GM18498 (cell line): ENCODE results near the gene AP3S1.
"Not testable (repeated sequence)": the region's sequence is repeated elsewhere in the genome, so short reads cannot be mapped to it uniquely, and the experiment has no call there.

Source experiments
- ATAC-seq: cut with Tn5 transposase; IDR thresholded peaks from one replicate; pipeline ENCODE4 v1.9.1; 2021; ENCODE audit warnings: mild to moderate bottlenecking, moderate library complexity; ENCODE audit not compliant: unreplicated experiment

The AP3S1 gene

DNA sequence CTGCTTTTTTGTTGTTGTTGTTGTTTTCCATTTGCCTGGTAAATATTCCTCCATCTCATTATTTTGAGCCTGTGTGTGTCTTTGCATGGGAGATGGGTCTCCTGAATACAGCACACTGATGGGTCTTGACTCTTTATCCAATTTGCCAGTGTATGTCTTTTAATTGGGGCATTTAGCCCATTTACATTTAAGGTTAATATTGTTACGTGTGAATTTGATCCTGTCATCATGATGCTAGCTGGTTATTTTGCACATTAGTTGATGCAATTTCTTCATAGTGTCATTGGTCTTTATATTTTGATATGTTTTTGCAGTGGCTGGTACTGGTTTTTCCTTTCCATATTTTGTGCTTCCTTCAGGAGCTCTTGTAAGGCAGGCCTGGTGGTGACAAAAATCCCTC, 16.8 kb upstream of the AP3S1 start:
- ATAC-seq = not testable (repeated sequence)

DNA sequence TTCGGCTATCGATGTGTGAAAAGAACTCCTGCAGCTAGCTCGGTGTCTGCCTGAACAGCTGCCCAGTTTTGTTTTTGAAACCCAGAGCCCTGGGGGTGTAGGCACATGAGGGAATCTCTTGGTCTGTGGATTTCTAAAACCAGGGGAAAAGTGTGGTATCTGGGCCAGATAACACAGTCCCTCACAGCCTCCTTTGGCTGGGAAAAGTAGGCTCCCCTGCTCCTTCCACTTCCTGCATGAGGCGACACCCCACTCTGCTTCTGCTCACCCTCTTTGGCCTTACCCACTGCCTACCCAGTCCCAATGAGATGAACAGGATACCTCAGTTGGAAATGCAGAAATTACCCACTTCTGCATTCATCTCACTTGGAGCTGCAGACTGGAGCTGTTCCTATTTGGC, 15.8 kb upstream of the AP3S1 start:
- no peak for ATAC-seq

DNA sequence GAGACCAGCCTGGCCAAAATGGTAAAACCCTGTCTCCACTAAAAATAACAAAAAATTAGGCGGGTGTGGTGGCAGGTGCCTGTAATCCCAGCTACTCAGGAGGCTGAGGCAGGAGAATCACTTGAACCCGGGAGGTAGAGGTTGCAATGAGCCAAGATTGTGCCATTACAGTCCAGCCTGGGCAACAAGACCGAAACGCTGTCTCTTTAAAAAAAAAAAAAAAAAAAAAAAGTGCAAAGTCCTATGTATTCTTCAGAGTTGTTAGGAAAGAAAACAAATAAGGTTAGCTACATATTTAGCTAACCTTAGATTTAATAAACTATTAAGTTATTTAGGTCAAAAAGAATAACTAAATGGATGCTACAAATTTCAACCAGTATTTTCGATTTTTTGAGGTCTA, 11.8 kb upstream of the AP3S1 start:
- no peak for ATAC-seq

DNA sequence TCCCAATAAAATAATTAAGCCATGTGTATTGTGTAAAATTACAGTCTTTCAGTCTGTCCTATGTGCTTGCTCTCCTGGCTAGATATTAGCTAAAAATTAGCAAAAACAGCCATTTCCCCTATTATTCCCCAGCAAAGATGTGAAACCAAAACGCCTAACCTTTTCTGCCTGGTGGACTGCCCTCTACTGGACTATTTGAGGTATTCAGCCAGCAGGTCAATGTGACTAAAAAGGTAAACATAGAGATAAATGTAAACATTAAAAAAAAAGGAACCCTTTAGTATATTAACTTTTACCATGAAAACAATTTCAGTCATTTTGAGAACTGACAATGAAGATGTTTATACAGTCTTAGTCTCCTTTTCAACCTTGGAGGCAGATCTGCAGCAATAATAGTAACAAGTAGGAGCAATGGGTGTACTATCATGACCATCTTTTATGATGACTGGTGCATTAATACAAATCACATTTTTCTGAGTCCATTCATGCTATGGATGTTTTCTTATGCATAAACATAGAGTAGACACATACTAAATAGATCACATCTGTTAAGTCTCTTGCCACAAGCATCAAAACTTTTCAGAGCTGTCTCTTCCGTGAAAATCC, 10.5 kb upstream of the AP3S1 start:
- peak; percentile 68 for ATAC-seq

DNA sequence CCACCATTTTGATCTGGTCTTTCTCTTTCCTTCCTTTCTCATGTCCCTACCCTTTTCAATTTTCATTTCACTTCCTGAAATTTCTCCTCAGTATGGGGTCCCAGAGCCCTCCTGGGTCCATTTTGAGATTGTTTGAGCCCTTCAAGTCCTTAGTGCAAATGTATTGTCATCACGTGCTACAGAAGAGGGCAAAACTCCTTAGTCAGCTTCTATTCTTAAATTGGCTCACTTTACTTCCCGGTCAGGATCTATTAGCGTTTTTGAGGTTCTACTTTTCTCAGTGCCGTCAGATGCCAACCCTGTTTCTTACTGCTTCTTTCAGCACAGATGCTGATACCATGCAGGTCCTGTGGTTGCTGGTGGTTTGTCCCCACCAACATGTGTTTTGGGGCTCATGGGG, 6.3 kb upstream of the AP3S1 start:
- no peak for ATAC-seq

DNA sequence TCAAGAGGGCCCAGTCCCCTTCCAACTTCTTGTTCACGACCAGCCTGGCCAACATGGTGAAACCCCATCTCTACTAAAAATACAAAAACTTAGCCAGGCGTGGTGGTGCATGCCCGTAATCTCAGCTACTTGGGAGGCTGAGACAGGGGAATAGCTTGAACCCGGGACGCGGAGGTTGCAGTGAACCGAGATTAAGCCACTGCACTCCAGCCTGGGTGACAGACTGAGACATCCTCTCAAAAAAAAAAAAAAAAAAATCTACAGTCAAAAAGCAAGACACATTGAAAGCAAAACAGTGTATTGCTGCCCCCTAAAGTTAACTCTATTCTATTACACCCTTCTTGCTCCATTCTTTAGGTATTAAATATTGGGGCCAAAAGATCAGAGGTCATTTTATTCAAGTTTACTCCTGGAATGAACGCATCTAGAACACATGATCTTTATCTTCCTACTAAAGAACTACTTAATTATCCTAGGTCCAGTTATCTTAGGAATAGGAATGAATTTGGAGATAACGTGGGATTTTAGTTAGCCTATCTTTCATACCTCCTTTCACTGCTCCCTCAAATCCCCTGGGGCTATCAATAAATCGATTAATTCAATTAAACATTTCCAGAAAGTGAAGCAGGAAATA, 2.7 kb upstream of the AP3S1 start:
- ATAC-seq = peak; percentile 9

DNA sequence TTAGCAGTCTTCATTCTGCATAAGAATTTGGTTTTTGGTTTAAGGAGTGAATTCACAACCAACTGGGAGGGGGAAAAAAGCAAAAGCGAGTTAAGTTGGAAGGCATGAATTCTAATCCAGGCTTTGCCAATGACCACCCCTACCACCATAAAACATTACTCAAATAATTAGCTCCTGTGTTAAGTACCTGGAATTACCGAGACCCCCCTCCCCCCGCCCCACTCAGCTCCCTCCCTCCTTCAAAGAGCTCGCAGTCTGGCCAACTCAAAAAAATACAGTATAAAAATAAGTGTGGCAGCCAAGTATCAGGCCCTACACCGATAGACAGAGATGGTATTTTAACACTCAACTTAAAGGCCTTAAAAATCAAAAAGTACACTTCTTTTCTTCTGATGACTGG, 862 bp upstream of the AP3S1 start:
- no peak for ATAC-seq

DNA sequence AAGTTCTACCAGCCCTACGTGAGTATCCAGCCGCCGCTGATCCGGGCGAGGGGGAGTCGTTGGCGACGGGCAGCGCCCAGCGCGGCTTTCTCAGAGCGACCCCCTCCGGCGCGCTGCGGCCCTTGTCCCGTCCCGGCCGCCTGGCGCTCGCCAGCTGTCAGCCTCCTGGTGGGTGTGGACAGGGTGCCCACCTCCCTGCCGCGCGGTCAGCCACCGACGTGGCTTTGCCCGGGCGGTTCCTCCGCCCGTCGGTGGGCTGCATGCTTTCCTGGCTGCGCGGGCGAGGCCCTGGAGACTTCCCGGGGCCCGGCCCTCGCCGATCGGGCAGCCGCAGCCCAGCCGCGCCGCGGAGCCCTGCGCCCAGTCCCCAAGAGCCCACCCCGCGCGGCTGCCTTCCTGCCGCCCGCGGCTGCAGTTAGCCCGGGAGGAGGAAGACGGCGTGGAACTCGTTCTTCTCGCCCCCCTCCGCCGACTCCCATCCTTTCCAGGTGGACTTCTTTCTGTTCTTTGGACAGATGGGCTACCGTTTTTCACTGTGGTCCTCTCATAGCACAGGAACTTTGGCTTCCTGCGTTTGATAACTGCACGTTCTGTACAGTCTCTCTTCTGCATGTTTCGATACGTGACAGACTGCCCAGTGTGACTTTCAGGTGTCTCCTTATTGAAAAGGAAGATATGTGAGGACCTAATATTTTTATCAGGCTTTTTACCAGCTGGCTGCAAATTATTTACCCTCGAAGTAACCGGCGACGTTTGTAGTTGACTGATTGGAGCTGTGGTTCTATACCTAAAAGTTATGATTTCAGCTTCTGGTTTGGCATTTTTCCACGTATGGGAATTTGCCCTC, 577 bp downstream of the AP3S1 start:
- ATAC-seq = peak; percentile 38

DNA sequence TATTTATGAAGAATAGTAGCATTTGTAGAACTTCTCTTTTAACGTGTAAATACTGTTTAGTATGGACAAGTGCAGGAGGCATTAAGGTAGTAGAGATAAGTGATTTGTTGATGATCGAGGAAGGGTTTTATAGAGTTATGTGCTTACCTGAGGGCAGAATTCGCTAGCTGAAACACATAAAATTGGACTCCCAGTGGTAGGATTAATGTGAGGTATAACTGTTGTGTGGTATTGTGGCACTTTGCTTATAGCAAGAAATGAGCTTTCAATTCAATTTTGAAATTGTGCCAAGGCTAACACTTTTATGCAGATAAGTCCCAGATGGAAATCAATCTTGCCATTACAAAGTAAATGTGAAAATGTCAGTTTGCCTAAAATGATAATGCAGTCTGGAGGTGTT, 1.2 kb downstream of the AP3S1 start:
- no peak for ATAC-seq

DNA sequence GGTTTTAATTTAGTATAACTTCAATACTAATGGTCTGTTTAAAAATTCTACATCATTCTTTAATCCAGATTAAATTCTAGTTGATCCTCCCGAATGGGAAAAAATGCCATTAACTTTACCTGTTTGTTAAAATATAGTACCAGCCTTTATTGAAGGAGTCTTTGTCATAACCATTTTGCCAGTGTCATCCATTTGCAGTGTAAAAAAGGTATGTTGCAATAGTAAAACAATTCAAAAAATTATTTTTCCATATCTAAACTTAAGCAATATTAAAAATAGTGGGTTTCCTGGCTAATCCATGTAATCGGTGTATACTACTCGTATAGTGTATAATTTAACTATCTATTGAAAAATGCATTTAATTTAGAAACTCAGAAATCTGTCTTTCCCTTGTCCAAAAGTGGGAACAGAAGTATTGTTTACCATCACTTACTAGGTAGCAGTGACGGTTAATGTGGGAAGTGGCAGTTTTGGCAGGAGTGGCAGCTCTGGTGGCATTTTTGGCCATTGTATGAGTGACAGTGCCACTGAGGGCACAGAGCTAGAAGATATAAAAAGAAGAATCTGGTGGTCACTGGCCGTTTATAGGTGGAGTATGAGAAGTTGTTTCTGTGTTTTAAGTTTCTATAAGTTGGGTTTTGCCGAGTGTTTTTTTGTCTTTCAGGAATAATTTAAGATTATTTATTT, 1.9 kb downstream of the AP3S1 start:
- no peak for ATAC-seq

DNA sequence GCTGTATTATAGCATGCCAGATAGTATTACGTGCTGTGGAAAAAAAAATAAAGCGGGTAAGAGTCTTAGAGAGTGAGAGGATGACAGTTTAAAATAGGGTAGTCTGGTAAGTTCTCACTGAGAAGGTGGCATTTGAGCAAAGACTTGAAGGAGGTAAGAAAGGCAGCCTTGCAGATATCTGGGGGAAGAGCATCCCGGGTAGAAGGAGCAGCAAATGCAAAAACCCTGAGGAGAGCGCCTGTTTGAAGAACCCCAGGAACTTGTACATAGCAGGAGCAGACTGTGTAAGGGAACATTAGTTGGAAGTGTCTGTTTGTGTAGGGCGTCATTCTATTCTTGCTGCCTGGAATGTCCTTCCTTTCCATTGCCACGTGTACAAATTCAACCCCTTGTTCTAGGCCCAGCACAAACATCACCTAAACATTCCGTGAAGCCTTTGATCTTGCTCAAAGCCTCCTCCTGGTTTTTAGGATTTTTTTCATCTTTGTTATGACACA, 2.6 kb downstream of the AP3S1 start:
- ATAC-seq = no peak

DNA sequence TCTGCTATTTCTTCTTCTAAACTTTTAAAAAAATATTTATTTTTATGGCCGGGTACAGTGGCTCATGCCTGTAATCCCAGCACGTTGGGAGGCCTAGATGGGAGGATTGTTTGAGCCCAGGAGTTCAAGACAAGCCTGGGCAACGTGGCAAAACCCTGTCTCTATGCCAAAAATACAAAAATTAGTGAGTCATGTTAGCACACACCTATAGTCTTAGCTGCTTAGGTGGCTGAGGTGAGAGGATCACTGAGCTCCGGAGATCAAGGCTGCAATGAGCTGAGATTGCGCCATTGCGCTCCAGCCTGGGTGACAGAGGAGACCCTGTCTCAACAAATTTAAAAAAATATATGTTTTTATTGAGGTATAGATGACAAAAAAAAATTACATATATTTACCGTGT, 5.6 kb downstream of the AP3S1 start:
- ATAC-seq = no peak

DNA sequence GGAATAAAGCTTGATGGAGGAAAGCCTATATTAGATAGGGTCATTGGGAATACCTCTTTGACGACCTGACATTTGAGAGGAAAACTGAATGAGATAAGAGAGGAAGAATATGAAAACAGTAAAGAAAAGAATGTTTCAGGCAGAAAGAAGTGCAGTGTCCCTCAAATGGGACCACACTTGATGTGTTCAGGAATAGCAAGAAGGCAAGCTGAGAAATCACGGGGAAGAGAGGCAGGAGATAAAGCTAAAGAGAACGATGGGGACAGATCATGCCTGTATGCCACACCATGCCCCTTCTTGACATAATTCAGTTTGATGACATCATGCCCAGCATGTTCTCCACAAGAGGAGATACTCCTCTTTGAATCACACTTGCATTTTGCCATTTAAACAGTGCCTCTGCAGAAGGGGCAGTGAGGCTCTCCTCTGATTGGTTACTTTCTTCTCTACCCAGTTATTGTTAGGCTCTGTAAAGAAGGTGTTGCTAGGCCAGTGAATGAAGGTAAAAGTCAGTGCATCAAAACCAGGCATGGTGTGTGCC, 7.6 kb downstream of the AP3S1 start:
- ATAC-seq = no peak

DNA sequence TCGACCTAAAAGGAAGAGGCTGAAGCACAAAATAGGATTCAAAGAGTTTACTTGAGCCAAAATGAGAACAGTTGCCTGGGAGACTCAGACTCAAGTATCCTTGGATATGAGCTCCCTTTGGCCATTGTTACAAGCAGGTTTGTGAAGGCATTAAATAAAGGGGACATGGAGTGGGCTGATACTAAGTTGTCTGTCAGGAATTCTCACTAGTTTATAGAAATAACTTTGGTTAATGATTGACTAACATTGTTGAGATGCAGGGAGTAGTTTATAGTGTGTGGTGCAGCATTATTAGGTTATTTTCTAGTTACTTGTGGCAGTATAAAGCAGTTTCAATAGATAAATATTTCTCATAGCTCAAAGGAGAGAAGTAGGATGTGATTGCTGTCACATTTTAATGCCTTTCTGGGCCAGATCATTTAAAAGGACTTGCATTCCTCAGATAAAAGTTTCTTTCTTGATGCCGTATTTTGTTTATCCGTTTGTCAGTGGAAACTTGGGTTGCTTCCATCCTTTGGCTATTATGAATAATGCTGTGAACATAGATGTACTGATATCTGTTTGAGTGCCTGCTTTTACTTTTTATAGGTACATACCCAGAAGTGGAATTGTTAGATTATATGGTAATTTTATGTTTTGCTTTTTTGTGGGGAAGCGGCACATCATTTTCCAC, 9.1 kb downstream of the AP3S1 start:
- no peak for ATAC-seq

DNA sequence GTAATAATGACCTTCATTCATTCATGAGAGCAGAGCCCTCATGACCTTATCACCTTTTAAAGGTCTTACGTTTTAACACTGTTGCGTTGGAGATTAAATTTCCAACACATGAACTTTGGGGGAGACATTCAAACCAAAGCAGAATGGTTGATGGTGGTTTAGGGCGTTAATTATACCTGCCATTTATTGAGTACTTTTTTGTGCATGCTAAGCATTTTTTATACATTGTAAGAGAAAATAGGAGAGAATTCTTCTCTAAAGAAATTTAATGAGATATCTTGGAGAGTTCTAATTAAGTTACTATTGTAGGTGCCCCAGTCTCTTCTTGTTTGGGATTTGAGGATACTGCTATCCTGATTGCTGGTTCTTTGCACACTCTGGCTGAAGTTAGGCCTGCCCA, 12.4 kb downstream of the AP3S1 start:
- no peak for ATAC-seq

DNA sequence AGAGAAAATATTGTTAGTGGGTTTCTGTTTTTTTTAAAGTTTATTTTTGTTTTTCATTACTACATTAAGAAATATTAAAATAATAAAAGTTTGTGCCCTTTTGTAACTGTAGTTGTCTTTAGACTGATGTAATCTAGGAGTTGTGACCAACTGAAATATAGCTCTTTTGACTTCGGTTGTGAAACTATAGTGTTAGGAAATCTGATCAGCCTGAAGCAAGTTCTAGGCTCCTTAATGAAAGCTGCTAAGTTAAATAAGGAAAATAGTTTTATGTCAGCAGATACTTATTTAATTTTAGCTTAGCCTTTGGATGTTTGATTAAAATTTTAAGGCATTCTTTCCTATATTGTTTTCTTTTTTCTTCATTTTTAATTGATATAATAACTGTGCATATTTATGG, 14.2 kb downstream of the AP3S1 start:
- no peak for ATAC-seq

DNA sequence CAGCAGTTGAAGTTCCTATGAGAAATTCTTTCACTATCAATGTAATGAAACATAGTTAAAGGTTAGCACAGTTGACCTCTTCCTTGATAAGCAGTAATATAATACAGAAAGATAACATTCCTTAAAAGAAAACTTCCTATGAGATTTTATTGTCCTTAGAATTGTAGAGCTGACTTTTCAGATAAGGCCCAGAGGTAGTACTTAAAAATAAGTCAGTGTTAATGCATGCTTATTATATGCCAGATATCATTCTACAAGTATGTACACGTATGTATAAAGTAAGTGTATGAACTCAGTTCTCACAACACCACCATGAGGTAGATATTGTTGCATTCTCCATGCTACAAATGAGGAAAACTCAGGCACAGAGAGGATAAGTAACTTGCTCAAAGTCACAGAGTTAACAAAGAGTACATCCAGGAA, 15.3 kb downstream of the AP3S1 start:
- no peak for ATAC-seq

DNA sequence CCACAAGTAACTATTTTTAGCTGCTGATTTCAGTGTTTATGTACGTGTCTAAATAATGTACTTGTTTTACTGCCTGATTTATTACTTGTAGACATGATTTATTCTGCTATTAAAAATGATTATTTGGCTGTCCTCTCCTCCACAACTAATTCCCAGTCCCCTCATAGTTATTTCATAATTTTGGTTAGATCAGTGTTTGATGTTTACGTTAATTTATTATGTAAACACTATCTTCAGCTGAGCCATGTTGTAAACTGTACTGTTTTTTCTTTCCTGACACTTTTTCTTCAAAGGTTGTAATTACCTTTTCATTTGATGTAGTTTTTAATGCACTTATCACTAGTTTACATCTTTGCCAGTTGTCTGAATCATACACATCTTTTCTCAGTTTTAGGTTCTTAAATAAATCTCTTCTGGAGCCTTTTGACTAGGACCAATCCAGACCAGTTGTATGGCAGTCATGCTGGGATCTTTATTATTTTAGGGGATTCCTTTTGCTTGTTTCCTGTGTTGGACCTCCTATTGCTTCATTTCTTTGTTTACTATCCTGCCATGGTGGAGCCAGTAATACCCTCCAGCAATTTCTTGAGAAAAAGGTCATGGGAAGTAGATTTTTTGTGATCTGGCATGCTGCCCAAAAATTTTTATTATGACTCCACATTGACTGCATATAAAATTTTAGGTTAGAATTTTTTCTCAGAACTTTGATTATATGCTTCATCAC, 16.1 kb downstream of the AP3S1 start:
- peak; percentile 23 for ATAC-seq

DNA sequence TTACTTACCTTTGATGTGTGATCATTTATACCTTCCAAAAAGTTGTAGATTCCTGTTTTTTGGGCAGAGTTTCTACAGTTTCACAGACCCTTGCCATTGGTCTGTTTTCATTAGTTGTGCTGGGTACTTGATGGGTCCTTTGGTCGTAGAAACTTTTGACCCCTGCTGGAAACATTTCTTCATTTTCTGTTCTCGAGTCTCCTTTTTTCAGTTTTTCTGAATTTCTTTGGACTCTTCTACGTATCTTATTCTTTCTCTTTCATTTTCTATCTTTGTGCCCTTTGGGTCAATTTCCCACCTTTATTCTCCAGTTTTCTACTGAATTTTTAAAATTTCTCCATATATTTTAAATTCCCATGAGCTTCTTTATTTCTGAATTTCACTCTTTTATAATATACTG, 16.7 kb downstream of the AP3S1 start:
- peak; percentile 48 for ATAC-seq

DNA sequence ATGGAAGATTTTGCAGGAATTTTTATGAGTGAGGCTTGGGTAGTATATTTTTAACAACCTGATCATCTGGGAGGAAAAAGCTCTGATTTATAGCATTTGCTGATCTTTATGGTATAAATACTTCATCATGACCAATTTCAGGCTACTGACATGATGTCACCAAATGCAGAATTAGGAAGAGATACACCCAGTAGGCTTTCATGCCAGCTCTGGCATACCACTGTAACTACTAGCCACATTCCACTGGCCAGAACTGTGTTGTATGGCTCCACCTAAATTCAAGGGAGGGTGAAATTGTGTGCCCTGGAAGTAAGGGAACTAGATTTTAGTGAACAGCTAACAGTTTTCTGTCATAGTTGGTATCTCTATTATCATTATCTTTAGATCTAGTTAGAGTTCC, 17.6 kb downstream of the AP3S1 start:
- no peak for ATAC-seq
